NCI-H446 treated with DMSO at 0.1 percent for 48 hours (cell line): ENCODE data around the gene KCNJ18.
"Not testable (repeated sequence)": the region's sequence is repeated elsewhere in the genome, so short reads cannot be mapped to it uniquely, and the experiment has no call there.

Experiments used
- DNase-seq: peaks from one replicate; lab custom pipeline; 2025; lab: John Stamatoyannopoulos, UW

The KCNJ18 gene

DNA sequence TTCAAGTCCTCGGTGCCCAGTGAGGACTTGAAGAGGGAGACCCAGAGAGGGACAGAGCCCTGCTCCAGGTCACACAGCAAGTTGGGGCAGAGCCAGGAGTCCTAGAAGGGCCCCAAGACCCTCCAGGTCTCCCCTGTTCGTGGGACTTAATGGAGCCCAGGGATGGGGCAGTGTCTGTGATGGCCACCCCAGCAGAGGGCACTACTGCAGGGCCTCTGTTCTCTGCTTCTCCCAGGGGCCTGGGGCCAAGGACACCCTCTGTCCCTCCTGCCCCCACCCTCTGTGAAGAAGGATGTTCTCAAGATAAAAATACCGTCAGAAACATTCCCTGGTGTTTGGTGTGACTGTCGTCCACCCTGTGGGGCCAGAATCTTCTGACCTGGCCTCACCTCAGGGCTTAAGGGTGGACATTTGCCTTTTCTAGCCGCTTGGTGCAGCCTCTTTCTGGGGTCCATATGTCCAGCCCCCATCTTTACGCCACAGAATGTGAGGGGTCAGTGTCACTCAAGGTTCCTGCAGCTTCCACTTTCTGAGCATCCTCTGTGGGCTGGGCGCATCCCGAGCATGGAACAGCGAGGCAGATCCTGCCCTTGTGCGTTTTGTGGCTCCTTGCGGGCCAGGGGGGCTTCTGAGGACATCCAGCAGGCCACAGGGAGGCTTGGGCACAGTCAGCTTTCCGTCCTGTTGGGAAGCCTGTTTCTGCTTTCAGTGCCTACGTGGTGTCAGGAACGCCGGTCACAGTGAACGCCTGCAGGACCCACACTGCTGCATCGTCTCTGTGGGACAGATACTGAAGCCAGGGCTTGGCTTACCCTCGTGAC, at the start of gene KCNJ18:
Gene KCNJ18 (plus strand): TSS at position 641 of the 821 bp plus-strand sequence. CDS start 10,264 bp downstream, outside the sequence.
- DNase-seq, result not testable (repeated sequence)

DNA sequence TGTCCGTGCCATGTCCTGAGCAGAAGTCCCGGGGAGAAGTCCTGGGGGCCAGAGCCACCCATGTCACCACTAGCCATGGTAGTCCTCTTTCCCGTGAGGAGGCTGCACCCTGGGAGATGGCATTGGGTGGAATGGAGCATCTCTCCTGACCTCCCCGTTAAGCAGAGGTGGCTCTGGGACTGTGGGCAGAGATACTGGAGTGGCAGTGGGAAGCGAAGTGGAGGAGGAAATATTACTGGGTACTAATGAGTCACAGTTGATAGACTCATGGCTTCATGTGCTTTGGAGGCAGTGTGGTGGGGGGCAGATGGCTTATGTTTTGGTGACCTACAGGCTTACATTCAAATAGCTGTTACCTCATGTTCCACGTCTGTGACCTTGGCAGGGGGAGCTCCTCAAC, 44.2 kb upstream of the KCNJ18 start:
- DNase-seq, result not testable (repeated sequence)

DNA sequence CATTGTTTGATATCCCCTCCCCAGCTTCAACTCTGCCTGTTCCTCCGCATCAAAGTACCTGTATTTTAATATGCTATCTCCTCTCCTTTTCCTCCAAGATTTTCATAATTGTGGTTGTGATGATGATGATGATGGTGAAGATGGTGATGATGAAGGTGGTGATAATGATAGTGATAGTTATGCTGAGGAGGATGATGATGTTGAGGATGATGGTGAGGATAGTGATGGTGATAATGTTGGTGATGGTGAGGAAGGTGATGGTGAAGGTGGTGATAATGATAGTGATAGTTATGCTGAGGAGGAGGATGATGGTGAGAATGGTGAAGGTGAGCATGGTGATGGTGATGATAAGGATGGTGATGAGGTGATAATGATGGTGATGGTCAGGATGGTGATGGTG, 42.3 kb upstream of the KCNJ18 start:
- DNase-seq, result not testable (repeated sequence)

DNA sequence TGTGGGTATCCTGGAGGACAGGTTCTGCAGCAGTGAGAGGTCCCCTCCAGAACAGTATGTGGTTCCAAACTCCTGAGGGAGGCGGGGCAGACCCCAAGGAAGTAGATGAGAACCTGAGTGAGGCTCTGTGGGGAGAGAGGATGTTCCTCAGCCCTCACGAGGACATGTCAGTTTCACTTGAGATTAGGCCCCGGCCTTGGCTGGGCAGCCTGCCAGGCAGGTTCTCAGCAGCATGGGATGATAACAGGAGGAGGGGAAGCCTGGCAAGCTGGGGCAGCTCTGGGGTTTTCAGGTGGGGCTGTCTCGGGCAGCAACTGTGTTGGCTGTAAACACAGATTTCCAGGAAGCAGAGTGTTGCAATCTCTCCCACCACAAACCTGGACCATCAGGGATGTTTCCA, 40.3 kb upstream of the KCNJ18 start:
- not testable (repeated sequence) for DNase-seq

DNA sequence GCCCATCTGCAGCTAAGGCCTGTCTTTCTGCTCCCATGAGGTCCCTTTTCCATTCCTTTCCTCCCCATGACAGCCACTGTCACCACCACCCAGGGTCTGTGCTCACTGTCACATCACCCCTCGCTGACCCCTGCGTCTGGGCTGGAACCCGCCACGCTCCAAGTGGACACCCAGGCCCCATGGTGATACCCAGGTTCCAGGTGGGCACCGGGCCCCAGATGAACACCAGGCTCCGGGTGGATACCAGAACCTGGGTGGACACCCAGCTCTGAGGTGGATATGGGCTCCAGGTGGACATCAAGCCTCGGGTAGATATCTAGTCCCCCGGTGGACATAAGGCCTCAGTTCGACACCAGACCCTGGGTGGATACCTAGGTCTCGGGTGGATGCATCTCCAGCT, 39.1 kb upstream of the KCNJ18 start:
- not testable (repeated sequence) for DNase-seq

DNA sequence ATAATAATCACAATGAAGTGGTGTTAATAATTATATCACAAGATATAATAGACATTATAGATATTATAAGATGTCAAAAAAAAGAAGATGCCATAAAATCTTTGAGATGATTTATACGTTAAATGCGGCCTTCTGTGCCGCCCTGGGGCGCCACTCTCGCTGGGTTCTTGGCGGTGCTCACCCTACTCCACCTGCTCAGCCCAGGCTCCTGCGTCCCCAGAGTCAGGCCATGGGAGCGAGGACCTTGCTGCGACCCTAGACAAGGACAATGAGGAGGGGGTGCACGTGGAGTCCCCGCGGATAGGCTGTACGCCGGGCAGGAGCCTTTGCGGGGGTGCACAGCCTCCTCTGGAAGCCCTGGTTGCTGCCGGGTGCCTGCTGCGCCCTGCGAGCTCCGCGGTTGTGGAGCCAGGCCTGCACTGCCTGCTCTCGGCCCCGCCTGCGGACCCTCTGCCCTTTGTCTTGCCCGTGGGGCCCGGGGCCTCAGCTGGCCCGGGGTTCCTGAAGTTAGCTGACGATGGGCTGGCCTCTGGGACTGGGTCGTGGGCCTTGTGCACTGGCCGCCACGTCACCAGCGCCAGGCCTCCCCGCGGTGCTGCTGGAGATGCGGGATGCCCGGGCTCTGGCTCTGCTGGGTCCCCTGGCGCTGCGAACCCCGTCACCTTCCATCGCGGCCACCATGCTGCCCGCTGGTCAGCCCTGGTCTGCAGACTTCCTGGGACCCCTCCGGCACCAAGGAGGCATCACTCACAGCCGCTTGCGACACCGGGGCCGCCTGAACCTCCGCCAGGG, 35.6 kb upstream of the KCNJ18 start:
- not testable (repeated sequence) for DNase-seq

DNA sequence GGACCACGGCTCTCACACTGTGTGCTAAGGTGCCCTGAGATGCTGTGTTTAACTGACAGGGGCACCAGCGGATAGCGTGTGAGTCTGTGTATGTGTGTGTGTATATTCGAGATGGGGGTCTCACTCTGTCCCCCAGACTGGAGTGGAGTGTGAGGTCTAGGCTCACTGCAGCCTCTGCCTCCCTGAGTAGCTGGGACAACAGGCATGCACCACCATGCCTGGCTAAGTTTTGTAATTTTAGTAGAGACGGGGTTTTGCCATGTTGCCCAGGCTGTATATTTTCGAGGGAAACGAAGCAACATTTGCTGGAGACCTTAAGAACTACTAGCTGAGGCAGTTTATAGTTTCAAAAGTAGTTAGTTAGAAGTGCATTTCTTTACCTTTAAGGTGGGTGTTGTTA, 32.7 kb upstream of the KCNJ18 start:
- not testable (repeated sequence) for DNase-seq

DNA sequence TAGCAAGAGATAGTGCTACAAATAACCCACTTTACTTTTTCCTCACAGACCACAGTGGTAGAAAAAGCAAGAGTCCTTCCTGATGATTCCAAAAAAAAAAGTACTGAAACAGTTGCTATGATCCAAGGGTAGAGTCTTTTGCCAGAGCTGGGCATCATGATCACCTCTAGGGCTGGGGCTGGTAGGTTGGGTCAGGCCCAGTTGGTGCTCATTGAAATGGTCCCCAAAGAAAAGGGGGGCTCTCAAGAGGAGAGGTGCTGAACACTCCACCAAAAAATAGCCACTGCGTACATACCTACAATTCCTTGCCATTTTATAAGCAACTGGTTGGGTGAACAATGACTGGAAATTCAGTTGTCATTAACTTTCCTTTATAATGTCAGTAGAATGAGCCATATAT, 30.9 kb upstream of the KCNJ18 start:
- DNase-seq, result not testable (repeated sequence)

DNA sequence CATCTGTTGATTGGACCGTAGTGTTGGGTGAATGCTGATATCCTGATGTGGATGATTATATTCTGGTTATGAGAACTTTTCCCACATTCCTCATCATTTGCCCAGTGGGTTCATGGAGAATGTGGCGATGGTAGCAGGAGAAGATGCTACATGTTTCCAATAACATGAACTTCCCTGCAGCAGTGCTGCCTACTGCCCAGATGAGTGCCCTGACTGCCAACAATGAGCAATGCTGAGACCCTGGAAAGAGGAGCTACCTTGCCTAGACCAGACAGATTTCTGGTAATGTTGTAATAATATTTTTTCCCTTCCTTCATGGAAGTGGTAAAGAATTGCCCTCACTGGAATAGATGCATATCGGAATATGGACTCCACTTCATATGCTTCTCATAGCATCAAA, 29.2 kb upstream of the KCNJ18 start:
- DNase-seq, result not testable (repeated sequence)

DNA sequence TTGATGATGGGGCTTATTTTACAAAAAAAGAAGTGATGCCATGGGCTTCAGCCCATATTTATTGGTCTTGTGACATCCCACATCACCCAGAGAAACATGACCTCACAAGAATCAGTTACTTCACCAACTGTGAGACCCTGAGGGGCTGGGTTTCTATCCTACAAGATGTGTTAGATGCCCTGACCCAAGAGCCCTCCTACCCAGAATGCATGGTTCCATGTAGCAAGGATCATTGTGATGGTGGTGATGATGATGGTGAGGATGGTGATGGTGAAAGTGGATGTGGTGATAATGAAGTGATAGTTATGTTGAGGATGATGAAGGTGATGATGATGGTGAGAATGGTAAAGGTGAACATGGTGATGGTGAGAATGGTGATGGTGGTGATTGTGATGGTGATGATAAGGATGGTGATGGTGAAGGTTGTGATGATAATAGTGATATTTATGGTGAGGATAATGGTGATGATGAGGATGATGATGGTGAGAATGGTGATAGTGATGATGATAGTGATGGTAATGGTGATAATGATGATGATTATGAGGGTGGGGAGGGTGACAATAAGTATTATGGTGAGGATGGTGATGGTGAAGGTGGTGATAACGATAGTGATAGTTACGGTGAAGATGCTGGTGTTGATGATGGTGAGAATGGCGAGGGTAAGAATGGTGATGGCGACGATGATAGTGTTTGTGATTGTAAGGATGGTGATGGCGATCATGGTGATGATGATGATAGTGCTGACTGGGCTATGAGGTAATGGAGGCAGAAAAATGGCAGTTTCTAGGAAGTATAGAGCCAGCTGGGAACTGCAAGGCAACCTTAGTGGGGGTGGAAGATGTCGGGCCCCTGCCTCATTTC, 28.5 kb upstream of the KCNJ18 start:
- not testable (repeated sequence) for DNase-seq

DNA sequence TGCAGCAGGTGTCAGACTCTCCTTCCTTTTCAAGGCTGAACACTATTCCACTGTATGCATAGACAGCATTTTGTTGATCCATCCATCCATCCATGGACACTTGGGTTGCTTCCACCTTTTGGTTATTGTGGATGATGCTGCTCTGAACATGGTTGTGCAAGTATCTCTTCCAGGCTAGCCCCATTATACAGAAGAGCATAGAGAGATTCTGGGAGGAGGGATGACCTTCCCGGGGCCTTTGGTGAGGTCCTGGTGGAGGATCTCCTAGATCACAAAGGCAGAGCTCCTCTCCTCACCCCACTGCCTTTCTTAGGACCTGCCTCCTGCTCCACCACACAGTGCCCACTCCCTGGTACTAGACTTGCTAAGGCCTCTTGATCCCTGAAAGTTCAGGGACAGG, 27.2 kb upstream of the KCNJ18 start:
- not testable (repeated sequence) for DNase-seq

DNA sequence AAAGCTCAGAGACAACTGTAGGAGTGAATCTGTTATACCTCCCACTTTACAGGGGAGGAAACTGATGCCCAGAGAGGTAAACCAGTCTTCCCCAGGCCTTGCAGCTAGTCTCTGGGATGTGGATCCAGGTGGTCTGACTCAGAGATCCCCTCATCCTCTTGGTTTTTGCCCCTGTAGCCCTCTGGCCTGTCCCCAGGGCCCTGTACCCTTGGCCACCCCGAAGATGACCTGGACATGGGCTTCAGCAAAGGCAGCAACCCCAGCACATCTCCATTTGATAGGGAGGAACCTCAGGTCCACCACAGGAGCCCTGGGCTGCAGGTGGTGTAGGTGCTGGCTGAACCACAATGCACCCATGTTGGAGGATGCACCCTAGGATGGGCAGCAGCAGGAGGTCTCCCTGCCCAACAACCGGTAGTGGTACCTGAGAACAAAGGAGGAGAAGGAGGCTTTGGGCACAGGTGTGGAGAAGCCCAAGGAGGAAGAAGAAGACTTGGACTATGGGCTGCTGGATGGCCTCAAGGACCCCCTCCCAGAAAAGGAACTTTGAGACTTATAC, 26.3 kb upstream of the KCNJ18 start:
- DNase-seq, result not testable (repeated sequence)

DNA sequence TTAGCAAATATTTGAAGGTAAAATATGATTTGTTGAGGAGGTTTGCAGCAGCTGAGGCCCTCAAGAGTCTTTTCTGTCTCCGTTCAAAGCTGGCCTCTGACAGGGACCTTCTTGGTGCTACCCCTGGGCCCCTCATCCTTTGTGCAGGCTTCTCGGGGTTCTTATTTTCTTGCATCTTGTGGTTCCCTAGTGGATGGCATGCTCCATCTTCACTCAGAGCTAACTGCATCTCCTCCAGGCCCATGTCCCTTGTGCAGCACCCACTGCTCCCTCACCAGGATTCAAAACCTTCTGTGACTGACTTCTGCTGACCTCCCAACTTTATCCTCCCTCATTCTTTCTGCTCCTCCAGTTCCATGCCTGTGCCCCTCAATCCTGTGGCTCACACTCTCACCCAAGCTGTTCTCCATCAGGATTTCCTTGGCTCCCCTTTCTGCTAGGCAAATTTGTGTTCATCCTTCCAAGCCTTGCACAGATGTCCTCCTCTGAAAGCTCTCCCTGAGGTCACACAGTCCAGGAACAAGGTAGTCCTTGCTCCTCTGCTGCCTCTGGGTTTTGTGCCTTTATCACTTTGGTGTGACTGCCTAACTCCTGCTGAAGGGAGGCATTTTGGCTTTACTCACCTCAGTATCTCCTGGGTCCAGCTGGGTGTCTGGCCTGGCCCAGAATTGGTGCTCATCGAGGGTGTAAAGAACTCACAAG, 25.5 kb upstream of the KCNJ18 start:
- DNase-seq, result not testable (repeated sequence)

DNA sequence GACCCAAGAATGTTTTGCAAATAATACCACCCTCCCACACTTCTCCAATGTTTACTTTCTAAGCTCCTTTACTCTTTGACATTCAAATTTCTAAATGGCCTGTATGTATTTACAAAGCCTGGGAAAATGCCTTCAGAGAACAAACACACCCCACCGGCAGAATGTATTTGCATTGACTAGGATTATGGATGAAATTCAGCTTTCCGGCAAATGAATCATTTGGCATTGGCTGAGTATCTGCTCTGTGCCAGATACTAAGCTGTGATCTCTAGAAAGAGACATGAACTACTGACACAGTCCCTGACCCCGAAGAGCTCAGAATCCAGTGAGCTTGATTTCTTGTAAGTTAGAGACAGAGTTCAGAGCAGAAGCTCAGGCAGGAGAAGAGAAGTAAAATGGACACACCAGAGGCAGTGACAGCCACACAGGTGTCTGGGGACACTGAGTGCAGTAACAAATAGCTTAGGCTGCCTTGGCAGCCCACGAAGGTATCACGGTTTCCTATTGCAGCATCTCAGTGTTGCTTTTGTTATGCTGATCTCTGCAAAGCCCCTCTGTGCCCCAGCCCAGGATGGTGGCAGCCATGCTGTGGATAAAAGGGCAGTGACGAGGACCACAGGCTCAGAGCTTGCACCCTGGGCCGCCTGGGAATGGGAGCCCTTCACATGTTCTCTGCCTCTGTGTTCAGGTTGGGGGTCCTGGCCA, 24.8 kb upstream of the KCNJ18 start:
- not testable (repeated sequence) for DNase-seq

DNA sequence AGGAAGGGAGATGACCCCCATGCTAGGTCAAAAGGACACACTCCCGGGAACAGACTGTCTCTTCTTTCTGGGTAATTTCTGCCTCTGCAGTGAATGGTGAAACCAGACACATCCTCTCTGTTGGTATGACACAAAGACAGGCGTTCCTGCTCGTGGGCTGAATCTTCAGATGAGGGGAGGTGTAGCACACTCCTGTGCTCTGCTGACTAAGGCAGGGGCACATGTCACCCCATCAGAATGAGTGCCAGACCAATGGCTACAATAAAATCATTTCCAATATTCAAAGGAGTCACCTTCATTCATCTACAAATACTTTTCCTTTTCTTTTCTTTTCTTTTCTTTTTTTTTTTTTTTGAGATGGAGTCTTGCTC, 24.2 kb upstream of the KCNJ18 start:
- DNase-seq, result not testable (repeated sequence)

DNA sequence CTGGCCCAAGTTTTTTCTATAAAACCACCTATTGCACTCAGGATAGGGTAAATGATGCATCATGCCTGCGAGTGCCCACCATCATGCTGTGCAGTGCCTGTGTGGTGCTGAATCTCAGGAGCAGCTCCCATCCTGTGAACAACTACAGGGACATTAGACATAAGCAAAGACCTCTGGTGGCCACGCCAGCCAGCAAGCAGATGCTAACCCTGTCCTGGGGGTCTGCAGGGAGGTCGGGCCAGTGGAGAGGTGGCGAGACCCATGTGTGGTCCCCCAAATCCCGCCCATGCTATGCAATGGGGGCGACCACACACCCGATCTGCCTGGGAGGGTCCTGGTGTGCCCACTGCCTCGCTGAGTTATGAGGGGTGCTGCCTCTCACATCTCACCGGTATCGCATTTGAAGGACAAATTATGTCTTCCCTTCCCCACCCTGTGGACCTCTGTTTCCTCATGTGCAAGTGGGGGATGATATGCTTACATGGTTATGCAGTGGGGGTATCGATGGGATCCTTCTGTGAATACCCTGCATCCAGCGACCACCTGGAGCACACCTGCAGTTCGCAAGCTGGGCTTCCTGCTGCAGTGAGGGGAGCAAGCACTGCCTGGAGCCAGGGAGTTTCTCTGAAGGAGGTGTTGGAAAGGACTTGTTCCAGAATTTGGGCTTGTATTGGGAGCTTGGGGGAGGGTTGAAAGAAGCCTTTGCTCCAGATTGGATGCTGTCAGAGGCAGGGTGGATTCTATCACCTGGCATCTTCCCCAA, 23.4 kb upstream of the KCNJ18 start:
- not testable (repeated sequence) for DNase-seq

DNA sequence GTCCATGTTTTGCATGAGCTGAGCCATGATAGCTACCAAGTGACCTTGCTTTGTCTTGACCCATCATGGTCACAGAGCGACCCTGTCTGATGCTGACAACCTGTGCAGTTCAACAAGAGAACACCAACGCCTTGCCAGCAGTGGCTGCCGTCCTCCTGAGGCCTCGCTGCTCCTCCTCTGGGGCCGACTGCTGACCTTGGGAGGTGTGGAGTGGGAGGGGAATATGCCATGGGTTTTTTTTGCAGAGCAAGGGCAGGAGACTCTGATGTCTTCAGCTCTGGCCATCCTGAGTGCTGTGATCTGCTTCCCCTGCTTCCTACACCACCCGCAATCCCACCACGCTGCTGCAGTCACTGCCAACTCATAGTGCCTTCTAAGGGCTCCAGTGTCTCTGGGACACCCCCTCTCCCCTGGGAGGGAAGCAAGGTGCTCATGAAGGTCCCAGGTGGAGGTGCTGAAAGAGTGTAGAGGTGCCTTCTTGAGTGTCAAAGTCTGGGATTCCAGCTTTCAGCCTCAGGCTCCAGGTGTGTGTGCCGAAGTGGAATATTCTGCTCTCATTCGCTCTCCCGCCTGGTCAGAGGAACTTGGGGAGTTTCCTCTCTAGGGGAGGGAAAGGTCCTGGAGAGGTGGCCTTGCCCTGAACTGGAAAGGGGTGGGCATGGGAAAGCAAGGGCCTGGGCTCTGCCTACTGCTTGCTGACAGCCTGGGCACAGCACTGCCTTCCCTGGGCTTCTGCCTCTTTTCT, 22.5 kb upstream of the KCNJ18 start:
- not testable (repeated sequence) for DNase-seq

DNA sequence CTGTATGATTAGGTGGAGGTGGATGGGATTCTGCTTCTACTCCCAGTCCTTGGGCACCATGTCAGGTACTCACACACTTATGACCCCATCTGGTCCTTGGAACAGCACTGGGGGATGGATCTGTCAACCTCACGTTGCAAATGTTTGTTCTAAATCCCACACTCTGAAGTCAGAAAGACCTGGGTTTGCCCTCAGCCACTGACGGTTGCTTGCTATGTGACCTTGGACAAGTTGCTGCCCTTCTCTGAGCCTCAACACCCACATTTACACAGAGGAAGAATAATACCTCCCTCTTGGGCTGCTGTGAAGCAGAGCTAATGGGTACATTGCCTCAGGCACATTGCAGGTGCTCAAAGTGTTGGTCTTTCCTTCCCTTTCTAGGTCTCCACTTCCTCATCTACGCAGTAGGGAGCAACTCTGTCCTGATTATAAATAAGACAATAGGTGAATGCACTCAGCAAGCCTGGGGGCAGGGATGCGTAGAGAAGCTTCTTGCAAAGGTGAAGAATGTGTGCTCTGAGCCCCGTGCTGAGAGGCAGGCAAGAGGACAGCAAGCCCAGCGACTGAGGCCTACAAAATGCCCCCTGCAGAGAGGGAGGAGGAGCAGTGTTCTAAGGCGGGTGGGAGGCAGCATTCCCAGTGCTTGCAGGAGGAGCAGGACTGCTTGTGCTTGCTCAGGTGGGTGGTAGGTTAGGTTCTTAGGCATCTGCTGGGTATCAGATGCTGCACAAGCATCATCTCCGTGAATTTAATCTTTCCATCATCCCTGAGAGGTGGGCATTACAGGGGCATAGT, 21.8 kb upstream of the KCNJ18 start:
- DNase-seq, result not testable (repeated sequence)
